Sigmoid colon (tissue), 4 donors: Measurements from ENCODE around the gene MRAS.

Experiments
- CTCF ChIP-seq, 4 experiments: fragments of 450-650 bp in 3 of 4; fragments of 200-600 bp in 1 of 4; IDR thresholded peaks; one replicate each; pipeline ENCODE4 v1.5.1; 2016 to 2019; ENCODE audit warnings: antibody characterized with exemption in 4 of 4, mild to moderate bottlenecking in 3 of 4, moderate library complexity in 2 of 4
- POLR2A ChIP-seq, 2 donors: fragments of 450-650 bp; IDR thresholded peaks; one replicate each; pipeline ENCODE4 v1.6.1; 2016; ENCODE audit warnings: antibody characterized with exemption in 2 of 2, mild to moderate bottlenecking in 2 of 2, moderate library complexity in 2 of 2
- POLR2AphosphoS5 ChIP-seq, 4 donors: sonication (generic); formaldehyde crosslinking; IDR thresholded peaks; one replicate each; pipeline ENCODE4 v1.6.1; 2017; ENCODE audit warnings: antibody characterized with exemption in 4 of 4

- no peak for TF ChIP-seq CTCF (IDR thresholded peaks at IDR 0.05)
- TF ChIP-seq POLR2A (IDR thresholded peaks at IDR 0.05), result no peak
- TF ChIP-seq POLR2AphosphoS5 (IDR thresholded peaks at IDR 0.05), result no peak
Measured at GRCh38 chr3:138317687-138318086, 30.7 kb upstream of the MRAS start.
